ENCODE data around the gene RFX8.

RFX8 gene

DNA sequence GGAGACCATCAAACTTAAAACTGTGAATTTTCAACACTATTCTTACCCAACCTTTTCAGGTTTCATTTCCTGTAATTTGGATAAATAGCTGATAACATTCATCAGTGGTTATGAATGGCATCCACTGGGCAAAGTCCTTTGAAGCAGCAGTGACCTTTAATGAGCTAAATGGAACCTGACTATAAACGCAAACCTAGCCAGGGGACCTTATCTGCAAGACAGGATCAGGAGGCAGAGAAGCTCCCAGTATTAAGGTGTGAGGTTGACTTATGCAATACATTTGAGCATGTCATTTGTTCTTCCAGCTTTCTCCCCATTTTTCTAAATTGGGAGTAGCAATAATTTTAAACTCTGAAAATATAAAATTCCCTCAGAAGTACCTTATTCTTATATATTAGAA, 126.0 kb downstream of the RFX8 start:
- DNase-seq = no peak
- H3K27me3 ChIP-seq = peaks cover 0 to 2% of the 10 kb centered on the region in 2 donors
- intact Hi-C loops (cut with DNase I; ENCODE audit: low total_unique reads) = no loop called here
- TF ChIP-seq, protein P1, sequence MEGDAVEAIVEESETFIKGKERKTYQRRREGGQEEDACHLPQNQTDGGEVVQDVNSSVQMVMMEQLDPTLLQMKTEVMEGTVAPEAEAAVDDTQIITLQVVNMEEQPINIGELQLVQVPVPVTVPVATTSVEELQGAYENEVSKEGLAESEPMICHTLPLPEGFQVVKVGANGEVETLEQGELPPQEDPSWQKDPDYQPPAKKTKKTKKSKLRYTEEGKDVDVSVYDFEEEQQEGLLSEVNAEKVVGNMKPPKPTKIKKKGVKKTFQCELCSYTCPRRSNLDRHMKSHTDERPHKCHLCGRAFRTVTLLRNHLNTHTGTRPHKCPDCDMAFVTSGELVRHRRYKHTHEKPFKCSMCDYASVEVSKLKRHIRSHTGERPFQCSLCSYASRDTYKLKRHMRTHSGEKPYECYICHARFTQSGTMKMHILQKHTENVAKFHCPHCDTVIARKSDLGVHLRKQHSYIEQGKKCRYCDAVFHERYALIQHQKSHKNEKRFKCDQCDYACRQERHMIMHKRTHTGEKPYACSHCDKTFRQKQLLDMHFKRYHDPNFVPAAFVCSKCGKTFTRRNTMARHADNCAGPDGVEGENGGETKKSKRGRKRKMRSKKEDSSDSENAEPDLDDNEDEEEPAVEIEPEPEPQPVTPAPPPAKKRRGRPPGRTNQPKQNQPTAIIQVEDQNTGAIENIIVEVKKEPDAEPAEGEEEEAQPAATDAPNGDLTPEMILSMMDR (IDR thresholded peaks at IDR 0.05) = no peak
- H3K9me3 ChIP-seq = no peaks in the 10 kb centered on the region
- no peaks in the 10 kb centered on the region for H3K36me3 ChIP-seq
- H3K4me1 ChIP-seq = no peaks in the 10 kb centered on the region
- H3K27ac ChIP-seq = no peak overlapping the region
- H3K4me3 ChIP-seq = no peak overlapping the region

Measured in tibial artery (tissue), 4 donors.